Tibial nerve (tissue), 3 donors: ENCODE measurements around the gene TNPO3.
"Not testable (repeated sequence)": the region's sequence is repeated elsewhere in the genome, so short reads cannot be mapped to it uniquely, and the experiment has no call there.

Source experiments
- CTCF ChIP-seq, 5 experiments: fragments of 200-600 bp in 3 of 5; fragments of 450-650 bp in 2 of 5; sonication (generic) in 3 of 5; IDR thresholded peaks; one replicate each; pipeline ENCODE4 v1.5.1; 2016 to 2019; ENCODE audit warnings: antibody characterized with exemption in 5 of 5, mild to moderate bottlenecking in 3 of 5, moderate library complexity in 2 of 5
- POLR2A ChIP-seq, 2 donors: fragments of 450-650 bp; IDR thresholded peaks; one replicate each; pipeline ENCODE4 v1.6.1; 2017; ENCODE audit warnings: antibody characterized with exemption in 2 of 2, mild to moderate bottlenecking in 2 of 2, moderate library complexity in 2 of 2

DNA sequence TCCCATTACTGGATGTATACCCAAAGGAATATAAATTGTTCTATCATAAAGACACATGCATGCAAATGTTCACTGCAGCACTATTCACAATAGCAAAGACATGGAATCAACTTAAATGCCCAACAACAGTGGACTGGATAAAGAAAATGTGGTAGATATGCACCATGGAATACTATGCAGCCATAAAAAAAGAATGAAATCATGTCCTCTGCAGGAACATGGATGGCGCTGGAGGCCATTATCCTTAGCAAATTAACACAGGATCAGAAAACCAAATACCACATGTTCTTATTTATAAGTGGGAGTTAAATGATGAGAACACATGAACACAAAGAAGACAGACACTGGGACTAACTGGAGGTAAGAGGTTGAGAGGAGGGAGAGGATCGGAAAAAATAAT is 16.4 kb downstream of the TNPO3 start:
- TF ChIP-seq CTCF, POLR2A (IDR thresholded peaks at IDR 0.05): not testable (repeated sequence)
